ENCODE measurements around the gene SIX6.

SIX6 gene

GRCh38 chr14:60514741-60515491 lies 6.0 kb downstream of the SIX6 start:
- no peak for DNase-seq

GRCh38 chr14:60515511-60516289 lies 6.8 kb downstream of the SIX6 start:
- no peak for DNase-seq

- no peak for DNase-seq
Measured at GRCh38 chr14:60532442-60532841, 23.5 kb downstream of the SIX6 start.

- DNase-seq, result no peak
Measured at GRCh38 chr14:60537663-60538062, 28.7 kb downstream of the SIX6 start.

- DNase-seq, result no peak
Measured at GRCh38 chr14:60544659-60545058, 35.7 kb downstream of the SIX6 start.

- no peak for DNase-seq
Measured at GRCh38 chr14:60553808-60554207, 44.9 kb downstream of the SIX6 start.

- DNase-seq, result peak; percentile 2
Measured at GRCh38 chr14:60561845-60562746, 53.1 kb downstream of the SIX6 start.
